NCI-H1930 (cell line): ENCODE results near the gene AANAT.
"Not testable (repeated sequence)": the region's sequence is repeated elsewhere in the genome, so short reads cannot be mapped to it uniquely, and the experiment has no call there.

ENCODE experiments used
- DNase-seq, 2 experiments: peaks; one replicate each; lab custom pipeline; 2025; lab: John Stamatoyannopoulos, UW

The AANAT gene

DNA sequence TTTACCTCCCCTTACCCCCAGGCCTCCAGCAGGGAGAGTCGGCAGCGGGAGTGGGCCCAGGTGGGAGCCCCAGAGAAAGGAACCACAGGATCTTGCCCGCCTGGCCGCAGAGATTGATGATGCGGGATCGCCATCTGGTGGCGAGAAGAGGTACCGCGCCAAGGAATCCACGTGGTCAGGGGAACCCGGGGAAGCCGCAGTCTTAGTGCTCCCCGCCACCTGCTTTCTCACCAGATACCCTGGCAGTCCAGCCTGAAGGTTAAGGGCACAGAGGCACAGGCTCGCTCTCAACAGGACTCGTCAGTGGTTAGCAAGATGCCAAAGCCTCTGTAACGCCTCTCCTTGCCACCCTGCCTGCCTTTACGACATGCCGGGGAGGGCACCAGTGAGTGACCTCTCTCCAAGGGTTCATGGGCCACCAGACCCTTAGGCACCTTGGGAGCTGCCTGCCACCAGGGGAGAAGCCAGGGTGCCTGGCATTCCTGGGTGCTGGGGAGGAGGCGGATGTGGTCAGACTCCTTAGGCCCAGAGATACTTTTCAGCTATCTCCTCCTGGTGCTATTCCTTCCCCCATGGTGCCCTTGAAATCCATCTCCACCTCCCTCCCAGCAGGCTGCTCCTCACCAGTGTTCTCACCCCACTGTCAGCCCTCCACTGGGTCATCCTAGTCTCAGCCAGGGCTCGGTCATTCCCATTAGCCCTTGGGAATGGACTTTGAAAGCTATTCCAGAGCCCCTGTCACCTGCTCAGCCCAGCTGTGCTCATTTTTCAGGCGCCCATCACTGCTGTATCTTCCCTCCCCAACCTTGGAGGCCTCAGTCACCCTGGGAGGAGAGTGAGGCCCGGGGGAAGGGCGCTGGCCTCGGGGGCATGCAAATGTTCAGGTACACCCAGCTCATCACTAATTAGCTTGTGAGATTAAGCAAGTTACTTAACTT is 39.3 kb downstream of the AANAT start:
- peak; percentile 50 to 77 for DNase-seq

DNA sequence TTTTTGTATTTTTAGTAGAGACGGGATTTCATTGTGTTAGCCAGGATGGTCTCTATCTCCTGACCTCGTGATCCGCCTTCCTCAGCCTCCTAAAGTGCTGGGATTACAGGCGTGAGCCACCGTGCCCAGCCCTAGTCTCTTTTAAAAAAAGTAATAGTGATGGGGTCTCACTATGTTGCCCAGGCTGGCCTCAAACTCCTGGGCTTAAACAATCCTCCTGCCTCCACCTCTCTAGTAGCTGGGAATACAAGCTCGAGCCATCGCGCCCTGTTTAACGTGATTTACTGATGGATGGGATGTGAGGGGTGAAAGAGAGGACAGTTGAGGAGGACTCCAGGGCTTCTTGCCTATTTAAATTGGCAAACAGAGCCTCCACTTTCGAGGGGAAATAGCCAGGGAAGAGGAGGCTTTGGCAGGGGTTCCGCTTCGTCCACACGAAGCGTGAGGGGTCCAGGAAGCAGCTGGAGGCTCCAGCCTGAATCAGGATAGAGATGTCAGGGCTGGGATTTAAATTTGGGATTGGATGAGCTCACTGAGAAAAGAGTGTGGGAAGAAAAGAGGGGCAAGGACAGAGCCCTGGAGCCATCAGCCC is 41.2 kb downstream of the AANAT start:
- not testable (repeated sequence) for DNase-seq

DNA sequence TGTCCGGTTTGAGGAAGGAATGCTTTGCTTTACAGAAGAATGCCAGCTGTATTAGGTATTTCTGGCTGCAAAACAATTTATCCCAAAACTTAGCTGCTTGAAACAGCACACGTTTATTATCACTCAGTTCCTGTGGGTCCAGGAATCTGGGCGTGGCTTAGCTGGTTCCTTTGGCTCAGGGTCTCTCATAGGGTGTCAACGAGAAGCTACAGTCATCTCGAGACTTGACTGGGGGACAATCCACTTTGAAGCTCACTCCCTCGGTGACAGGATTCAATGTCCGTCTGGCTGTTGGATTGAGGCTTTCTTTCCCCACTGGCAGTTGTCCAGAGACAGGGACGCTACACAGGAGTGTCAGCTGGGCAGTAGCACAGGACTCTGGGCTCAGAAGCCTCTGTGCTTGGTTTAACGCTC is 43.4 kb downstream of the AANAT start:
- no peak for DNase-seq

GRCh38 chr17:76511668-76512365 is 44.4 kb downstream of the AANAT start:
- no peak for DNase-seq

- no peak for DNase-seq
Observed at GRCh38 chr17:76512366-76513305, 45.2 kb downstream of the AANAT start.

DNA sequence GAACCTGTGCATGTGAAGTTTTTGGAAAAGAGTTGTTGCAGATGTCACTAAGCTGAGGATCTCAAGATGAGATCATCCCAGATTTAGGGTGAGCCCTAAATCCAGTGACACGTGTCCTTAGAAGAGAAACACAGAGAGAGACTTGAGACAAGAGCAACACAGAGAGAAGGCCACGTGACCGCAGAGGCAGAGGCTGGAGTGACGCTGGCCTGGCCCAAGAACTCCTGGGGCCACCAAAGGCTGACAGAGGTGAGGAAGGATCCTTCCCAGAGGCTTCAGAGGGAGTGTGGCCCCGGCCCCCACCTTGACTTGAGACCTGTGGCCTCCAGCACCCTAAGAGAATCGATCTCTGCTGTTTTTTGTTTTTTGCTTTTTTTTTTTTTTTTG is 45.9 kb downstream of the AANAT start:
- DNase-seq, result no peak

DNA sequence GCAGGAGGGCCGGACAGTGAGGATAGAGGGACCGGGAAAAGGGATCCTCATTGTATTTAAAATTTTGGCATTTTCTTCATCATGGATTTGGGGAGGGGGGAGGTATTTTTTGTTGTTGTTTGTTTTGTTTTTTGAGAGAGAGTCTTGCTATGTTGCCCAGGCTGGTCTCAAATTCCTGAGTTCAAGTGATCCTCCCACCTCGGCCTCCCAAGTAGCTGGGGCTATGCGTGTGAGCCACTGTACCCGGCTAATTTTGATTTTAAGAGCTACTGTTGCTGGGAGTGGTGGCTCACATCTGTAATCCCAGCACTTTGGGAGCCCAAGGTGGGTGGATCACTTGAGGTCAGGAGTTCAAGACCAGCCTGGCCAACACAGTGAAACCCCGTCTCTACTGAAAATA is 47.0 kb downstream of the AANAT start:
- not testable (repeated sequence) for DNase-seq

DNA sequence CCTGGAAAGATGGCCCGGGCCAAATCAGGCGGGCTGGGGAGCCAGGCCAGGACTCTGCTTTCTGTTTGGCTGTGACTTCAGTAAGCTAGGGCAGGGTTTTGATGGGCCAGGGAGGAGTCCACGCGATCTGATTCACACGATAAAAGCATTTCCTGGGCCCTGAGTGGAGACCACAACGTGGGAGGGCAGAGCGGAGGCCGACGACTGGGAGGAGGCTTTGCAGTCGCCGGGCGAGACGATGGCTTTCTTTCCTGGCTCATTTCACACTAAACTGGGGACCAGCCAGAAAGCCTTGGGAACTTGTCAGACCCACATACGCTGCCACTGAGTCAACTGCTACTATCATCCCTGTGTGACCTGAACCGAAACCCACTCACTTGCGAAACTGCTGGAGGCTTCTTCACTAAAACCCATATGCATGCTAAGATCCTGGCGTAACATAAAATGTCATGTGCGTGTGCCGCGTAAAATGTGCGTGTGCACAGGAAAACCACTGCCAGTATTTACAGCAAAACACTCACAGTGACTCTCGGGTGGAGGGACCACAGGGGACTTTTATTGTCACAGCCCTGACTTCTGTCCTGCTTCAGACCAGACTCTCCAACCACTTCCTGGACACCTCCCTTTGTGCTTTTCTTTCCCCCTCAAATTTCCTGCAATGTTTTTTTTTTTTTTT is 48.0 kb downstream of the AANAT start:
- DNase-seq, result no peak

DNA sequence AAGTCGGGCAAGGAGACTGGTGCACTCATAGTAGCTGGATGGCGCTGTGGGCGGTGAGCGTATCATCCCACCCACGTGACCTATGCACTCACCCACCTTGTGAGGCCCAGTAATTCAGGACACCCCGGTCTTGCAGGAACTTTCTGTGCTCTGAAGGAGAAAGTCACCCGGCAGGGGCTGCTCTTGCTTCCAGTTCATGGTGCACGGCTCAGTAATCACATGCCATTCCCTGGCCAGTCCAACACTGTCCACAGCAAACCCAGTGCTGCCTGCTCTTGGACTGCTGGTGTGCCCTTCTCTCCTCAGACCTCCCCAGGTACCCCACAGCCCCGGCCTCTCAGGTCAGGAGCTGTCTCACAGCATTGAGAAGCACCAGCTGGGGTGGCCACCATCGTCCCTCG is 50.2 kb downstream of the AANAT start:
- DNase-seq, result no peak

DNA sequence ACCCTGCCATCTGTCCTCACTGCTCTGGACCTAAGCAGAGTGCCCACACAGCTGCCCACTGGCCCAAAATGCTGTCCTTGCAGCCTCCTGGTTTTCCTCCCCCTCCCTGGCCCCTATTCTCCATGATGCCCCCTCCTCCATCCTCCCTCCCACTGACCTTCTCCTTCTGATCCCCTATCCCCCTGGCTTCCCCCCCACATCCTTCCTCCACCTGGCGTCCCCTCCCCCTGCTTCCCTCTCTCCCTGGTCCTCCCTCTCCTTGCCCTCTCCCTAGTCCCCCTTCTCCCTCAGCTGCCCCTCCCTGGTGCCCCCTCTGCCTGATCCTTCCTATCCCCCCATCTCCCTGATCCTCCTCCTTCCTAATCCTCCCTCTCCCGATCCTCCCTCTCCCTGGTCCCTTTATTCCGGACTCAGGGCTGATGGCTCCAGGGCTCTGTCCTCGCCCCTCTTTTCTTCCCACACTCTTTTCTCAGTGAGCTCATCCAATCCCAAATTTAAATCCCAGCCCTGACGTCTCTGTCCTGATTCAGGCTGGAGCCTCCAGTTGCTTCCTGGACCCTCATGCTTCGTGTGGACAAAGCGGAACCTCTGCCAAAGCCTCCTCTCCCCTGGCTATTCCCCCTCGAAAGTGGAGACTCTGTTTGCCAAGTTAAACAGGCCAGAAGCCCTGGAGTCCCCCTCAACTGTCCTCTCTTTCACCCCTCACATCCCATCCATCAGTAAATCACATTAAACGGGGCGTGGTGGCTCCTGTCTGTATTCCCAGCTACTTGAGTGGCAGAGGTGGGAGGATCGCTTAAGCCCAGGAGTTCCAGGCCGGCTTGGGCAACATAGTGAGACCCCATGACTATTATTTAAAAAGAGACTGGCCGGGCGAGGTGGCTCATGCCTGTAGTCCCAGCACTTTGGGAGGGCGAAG is 51.9 kb downstream of the AANAT start:
- DNase-seq, result no peak
